ENCODE measurements around the gene IRAK2.

Gene IRAK2

DNA sequence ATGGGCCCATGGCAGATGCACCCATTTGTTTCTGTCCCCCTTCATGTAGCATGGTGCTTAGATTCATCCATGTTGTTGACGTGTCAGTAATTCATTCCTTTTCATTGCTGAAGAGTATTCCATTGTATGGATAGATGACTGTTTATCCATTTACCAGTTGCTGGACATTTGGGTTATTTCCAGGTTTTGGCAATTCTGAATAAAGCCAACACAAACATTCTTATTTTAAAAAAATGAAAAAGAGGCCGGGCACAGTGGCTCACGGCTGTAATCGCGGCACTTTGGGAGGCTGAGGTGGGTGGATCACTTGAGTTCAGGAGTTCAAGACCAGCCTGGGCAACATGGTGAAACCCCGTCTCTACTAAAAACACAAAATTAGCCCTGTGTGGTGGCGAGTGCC is 64.9 kb downstream of the IRAK2 start:
- Histone ChIP-seq H3K4me3 (ENCODE audit: low read depth, low read length) (no peak overlapping the region), H3K27ac (no peak overlapping the region), H3K27me3 (replicated peaks) (no peaks in the 10 kb centered on the region), H3K36me3 (replicated peaks) (peaks cover 2% of the 10 kb centered on the region)
- in situ Hi-C loops (cut with HindIII; ENCODE audit: low pct_ligation_motif_present, low sequenced_read_pairs), result no loop called here
- TF ChIP-seq, protein P1, sequence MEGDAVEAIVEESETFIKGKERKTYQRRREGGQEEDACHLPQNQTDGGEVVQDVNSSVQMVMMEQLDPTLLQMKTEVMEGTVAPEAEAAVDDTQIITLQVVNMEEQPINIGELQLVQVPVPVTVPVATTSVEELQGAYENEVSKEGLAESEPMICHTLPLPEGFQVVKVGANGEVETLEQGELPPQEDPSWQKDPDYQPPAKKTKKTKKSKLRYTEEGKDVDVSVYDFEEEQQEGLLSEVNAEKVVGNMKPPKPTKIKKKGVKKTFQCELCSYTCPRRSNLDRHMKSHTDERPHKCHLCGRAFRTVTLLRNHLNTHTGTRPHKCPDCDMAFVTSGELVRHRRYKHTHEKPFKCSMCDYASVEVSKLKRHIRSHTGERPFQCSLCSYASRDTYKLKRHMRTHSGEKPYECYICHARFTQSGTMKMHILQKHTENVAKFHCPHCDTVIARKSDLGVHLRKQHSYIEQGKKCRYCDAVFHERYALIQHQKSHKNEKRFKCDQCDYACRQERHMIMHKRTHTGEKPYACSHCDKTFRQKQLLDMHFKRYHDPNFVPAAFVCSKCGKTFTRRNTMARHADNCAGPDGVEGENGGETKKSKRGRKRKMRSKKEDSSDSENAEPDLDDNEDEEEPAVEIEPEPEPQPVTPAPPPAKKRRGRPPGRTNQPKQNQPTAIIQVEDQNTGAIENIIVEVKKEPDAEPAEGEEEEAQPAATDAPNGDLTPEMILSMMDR (IDR thresholded peaks at IDR 0.05; ENCODE audit: low read depth, low read length, missing control alignments), result no peak
- no peak for DNase-seq

DNA sequence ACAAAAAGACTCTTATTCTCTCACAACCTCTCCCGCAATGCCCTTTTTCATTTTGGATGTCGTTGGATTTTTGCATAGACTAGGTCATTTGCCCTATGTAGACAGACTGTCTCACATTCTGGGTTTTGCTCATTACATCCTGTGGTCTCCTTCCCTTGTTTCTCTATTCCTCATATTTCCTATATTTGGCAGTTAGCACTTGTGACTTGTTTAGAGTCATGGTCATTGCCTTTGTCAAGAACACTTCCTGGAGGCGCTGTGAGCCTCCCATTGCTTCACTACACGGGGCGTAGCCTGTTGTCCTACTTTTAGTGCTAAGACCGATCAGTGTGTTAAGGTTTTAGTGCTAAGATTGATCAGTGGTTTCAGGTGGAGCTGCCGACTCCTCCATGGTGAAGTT is 67.4 kb downstream of the IRAK2 start:
- in situ Hi-C loops (cut with HindIII; ENCODE audit: low pct_ligation_motif_present, low sequenced_read_pairs), result no loop called here
- DNase-seq, result no peak
- TF ChIP-seq, protein P1 (IDR thresholded peaks at IDR 0.05; ENCODE audit: low read depth, low read length, missing control alignments), result no peak
- Histone ChIP-seq H3K27ac (no peak overlapping the region), H3K36me3 (replicated peaks) (peaks cover 7% of the 10 kb centered on the region), H3K4me3 (ENCODE audit: low read depth, low read length) (no peak overlapping the region), H3K27me3 (replicated peaks) (no peaks in the 10 kb centered on the region)

- TF ChIP-seq, protein P1 (IDR thresholded peaks at IDR 0.05; ENCODE audit: low read depth, low read length, missing control alignments), result no peak
- no peaks in the 10 kb centered on the region for H3K27me3 ChIP-seq (replicated peaks)
- DNase-seq, result no peak
- no peak overlapping the region for H3K27ac ChIP-seq
- no peak overlapping the region for H3K4me3 ChIP-seq (ENCODE audit: low read depth, low read length)
- peaks cover 7% of the 10 kb centered on the region for H3K36me3 ChIP-seq (replicated peaks)
- in situ Hi-C loops (cut with HindIII; ENCODE audit: low pct_ligation_motif_present, low sequenced_read_pairs), result no loop called here
These were observed 69.3 kb downstream of the IRAK2 start for GRCh38 chr3:10233988-10234387.

DNA sequence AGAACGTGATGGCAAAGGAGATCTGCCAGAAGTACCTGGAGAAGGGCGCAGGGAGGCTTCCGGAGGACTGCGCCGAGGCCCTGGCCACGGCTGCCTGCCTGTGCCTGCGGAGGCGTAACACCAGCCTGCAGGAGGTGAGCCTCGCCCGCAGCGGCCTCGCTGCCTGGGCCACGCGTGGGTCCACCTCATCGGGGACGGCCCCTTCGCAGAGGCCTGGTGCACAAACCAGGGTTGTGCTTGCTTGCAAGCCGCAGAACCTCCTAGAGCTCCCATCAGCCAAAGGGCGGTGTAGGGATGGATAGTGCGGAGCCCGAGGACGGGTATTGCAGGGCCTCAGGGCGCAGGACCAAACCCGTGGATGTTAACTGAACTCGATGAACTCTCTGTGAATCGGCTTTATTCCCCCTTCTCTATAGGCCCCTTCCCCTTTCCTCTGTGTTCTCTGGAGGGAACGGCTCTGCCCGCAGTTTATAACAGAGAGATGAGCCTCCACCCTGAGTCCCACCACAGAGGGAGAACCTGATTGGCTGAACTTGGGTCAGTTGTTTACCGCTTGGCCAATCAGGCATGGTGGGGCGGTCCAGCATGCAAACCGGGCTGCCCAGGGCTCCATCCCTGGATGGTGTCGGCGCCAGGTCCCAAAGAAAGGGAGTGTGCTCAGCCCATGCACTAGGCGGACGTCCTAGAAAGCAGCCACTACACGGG is 70.0 kb downstream of the IRAK2 start:
- TF ChIP-seq, protein P1 (IDR thresholded peaks at IDR 0.05; ENCODE audit: low read depth, low read length, missing control alignments), result no peak
- in situ Hi-C loops (cut with HindIII; ENCODE audit: low pct_ligation_motif_present, low sequenced_read_pairs), result no loop called here
- DNase-seq, result no peak
- no peaks in the 10 kb centered on the region for H3K27me3 ChIP-seq (replicated peaks)
- H3K4me3 ChIP-seq (ENCODE audit: low read depth, low read length), result no peak overlapping the region
- peaks cover 9% of the 10 kb centered on the region for H3K36me3 ChIP-seq (replicated peaks)
- H3K27ac ChIP-seq, result no peak overlapping the region

GRCh38 chr3:10235551-10235950 is 70.8 kb downstream of the IRAK2 start:
- Histone ChIP-seq H3K27ac (no peak overlapping the region), H3K36me3 (replicated peaks) (peaks cover 9% of the 10 kb centered on the region), H3K27me3 (replicated peaks) (no peaks in the 10 kb centered on the region), H3K4me3 (ENCODE audit: low read depth, low read length) (no peak overlapping the region)
- no peak for DNase-seq
- TF ChIP-seq, protein P1 (IDR thresholded peaks at IDR 0.05; ENCODE audit: low read depth, low read length, missing control alignments), result no peak
- in situ Hi-C loops (cut with HindIII; ENCODE audit: low pct_ligation_motif_present, low sequenced_read_pairs), result no loop called here
